GM18520 (cell line): Measurements from ENCODE around the gene GLRX.
A peak's percentile ranks its signal among the peaks of the same experiment; 100 is the strongest.

Experiments
- ATAC-seq: cut with Tn5 transposase; IDR thresholded peaks from one replicate; pipeline ENCODE4 v1.9.1; 2021; ENCODE audit not compliant: unreplicated experiment

The GLRX gene

DNA sequence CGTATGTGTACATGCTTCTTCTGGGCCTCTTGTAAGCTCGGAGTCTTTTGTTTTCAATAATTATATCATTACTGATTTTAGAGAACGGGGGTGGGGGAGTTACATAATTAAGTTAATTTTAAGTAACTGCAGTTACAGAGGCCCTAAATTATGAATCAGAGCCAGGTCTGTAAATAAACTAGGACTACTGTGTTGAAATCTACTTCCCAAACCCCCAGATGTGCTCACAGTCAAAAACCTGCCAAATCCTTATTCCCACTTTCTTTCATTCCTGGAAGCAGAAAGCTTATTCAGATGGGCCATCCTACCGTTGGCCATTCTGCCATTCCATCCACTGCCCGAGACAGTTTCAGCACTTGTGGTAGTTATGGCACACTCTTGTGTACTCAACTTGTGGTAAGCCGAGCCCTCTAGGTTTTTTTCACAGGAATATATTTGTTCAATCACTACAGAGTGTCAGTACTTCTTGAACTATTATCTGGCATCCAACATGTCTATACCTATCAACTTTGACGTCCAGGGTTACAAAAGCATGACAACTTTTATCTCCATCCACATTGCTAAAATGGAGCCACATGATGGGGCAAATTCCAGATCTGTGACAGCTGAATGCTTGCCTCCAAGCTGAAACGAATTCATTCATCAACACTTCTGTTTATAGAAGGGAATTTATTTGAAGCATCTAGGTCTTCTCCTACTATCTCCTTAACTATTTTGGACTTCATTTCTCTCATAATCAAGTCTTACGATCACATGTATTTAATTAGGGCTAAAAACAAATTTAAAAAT lies 37.8 kb downstream of the GLRX start:
- ATAC-seq, result no peak

DNA sequence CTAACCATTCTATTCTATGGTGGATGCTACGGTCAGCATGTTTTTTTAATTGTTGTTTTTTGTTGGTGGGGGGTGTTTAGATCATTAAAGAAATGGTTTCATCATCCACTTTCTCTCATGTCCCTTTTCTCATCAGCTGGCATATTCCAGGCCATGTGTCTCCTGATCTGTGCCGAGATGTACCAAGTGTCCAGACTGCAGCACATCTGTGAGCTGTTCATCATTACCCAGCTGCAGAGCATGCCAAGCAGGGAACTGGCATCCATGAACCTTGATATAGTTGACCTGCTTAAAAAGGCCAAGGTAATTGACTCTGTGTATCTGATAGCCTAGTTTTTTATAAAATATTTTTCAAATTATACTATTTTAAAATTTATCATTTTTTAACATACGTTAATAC lies 38.9 kb downstream of the GLRX start:
- no peak for ATAC-seq

DNA sequence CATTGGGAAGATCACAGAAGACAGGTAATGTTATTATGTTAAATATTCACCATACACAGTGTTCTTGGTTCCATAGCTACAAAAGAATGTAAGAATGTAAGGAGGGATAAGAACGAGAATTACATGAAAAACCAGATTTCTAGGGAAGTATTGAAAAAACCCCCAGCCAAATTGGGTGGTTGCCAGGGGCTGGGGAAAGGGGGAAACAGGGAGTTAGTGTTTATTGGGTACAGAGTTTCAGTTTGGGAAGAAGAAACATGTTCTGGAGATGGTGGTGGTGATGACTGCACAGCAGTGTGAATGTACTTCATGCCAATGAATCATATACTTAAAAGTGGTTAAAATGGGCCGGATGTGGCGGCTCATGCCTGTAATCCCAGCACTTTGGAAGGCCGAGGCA lies 40.3 kb downstream of the GLRX start:
- no peak for ATAC-seq

DNA sequence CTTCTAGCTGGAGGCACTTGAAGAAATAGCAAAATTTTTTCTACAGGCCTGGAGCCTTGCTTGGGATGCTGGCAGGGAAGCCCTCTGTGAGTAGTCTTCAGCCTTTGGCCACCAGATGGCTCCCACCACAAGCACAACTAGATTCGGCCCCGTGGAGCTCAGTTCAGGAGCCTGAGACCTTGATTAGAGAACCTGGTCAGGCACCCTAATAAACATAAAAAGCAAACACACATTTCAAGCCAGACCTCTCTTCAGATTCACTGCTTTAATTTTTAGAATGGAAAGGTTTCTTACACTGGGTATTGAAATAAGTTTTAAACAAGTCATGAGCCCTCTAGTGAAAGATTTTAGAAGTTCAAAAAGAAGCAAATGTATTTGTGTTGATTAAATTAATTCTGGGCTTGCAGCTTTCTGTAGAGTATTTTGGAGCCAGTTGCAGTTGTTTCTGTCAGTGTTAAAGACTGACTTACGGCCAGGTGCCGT lies 41.4 kb downstream of the GLRX start:
- peak; percentile 82 for ATAC-seq

DNA sequence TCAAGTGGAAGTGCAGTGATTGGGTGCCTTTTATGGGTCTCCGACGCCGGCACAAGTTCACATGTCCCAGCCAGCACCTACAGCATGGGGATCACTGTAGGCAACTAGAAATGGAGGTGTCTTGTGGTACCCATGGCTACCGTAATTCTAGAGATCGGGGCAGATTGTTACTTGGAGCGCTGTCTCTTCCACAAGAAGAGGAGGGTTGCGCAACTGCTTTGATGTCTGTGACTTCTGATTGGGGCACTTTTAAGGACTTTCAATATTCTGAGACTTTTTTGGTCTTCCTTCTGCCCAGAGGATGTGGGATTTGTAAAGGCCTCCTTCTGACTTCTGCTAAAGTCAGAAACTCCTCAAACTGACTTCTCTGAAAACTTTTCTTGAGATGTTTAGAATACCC lies 41.9 kb downstream of the GLRX start:
- ATAC-seq, result no peak

DNA sequence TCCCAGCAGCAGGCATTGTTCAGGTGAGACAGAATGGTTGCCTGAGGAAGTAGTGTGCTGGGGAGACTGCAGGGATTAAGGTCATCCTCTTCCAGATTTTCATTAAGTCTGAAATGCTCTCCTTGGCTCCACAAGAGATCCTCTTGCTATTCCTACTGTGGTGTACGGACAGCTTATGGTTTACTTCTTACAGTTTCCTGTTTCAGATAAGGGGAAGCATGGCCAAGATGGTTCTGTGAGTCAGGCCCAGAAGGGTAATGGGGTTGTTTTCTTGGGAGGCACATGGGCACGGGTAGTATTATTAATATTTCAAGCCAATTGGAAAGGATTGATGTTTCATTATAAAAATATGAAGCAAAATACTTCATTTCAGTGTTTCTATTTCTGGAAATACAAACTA lies 42.9 kb downstream of the GLRX start:
- no peak for ATAC-seq

DNA sequence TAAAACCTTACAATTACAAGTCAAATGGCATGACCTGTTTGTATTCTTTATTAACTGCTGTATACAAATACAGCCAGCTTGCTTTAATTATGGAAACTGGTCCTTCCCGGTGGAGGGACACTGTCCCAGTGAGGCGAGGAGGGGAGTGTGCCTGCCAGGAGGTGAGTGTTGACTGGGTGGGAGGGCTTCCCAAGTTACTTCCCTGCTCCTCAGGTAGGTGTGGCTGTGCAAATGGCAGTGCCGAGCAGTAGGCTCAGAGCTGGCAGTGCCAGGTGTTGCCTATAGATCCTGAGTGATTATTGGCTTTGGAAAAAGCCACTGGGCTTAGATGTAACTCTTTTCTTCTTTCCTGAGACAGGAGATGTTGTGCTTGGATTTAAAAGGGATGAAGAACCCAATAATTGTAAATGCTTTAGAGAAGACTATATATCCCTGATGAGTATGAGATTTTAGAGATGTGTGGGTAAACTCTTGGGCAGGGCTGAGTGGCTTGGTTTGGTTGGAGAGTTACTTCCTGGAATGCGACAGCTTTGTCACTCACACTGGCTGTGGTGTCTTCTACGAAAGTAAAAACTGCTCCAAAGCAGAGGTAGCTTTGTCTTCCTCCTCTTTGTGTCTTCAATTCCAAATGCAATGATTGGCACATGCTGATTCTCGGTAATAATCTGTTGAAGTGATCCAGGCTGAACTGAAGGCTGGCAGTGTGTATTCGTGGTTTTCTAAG lies 43.7 kb downstream of the GLRX start:
- ATAC-seq, result no peak

DNA sequence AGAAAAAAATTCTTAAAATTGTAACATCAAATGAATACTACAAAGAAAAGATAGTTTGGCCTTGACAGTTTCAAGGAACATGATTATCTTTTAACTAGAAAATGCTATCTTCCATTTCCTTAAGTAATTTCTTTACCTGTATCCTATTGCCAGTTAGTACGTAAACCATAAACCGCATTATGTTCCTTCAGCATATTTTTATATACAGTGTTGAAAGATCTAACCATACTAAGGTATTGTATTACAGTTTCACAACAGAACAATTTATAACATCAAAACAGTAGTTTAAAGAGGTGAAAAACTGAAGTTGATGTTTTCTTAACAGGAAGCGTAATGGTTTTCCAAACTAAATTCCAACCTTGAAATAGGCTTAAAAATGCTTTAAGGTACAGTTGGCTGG lies 45.1 kb downstream of the GLRX start:
- no peak for ATAC-seq

DNA sequence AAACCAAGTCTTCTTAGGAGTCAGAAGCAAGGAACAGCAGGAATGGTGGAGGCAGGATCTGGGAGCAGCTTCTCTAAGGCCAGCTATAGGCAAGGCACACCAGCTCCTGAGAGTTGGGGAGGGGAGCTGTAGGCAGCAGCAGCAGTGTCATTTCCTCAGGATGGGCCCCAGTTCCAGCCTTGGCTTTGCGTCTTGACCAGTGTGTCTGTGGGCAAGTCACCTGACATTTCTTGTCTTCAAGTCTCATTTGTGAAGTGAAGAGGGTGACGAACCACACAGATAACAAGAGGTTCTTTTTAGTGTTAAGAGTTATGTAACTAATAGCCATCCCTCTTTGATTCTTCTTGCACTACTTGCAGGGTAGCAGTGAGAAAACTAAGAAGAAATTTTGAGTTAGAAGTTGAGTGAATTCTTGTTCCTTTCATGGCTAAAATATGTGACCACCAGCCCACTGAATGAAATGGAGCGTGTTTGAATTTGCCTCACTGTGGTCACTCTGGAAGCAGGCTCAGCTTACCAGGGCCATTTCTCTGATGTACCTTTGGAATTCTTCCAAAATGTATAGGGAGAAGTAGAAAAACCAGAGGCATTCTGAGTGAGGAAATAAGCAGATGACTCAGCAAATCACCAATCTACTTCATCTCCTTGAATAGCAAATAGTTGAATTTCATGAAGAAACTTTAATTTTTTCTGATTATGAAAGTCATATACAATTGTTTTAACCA lies 49.0 kb downstream of the GLRX start:
- no peak for ATAC-seq

DNA sequence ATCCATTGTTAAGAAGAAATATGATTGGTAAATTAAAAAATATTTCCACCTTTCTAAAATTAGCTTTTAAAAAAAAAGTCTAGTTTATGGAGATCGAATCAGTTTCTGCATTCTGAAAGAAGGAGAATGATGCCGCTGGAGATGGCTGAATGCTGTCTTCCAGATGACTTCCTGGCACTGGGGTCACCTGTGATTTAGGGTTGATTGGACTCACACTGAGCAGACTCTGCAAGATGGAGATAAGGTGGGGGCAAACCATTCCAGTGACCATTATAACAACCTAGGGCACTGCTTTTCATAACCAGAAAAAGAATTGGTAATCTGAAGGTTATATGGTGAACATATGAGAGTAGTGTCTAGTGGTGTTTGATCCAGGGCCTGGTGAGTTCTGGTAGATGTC lies 50.6 kb downstream of the GLRX start:
- no peak for ATAC-seq

DNA sequence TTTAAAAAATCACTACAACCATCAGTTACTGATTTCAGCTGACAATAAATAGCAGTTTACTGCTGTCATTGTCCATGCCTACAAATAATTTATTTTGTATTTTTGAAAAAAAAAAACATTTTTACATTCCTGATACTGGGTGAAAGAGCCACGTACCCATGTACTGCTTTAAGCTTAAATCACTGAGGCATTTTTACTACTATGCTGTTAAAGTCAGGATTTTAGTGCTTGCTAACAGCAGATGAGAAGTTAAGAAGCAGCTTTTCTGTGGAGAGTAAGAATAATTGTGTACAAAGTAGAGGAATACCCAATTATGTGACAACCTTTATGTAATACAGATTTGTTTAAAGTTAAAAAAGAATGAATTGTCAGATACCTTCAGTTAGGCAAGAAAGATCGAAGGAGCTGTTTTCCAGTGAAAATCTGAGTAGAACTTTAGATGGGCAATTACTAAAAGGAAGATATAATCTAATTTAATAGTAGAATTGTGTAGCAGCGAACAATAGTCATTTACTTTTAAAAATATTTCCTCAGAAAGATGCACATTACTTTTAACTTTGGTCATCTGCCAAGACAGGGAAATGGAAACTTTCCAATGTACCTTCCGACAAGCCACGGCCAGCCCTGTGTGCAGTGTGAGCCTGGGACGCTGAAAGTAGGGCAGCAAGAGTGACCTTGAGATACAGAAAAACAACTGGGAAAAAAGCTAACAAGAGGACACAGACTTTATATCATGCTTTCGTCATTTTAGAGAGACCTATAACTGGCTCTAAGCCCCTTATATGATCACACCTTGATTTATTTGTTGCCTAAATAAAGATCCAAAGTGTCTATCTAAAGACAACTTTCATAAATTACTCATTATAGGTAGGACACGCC lies 51.5 kb downstream of the GLRX start:
- ATAC-seq, result no peak

DNA sequence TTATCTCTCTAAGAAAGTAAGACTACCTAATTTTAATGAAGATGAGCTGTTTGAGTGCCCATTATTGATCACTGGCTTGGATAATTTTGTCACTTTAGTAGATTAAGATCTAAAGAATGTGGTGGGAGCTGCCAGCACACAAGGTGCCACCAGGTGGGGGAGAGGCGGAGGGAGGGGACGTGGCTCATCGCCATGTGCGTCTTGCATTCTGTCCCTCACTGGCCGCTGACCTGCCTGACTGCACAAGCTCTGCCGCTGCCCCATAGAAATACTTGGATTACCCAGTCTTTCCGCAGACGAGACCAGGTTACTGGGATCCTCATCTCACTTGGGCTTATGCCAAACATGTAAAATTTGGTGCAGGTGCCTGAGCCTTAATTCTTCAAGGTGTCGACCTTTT lies 53.8 kb downstream of the GLRX start:
- ATAC-seq, result no peak

DNA sequence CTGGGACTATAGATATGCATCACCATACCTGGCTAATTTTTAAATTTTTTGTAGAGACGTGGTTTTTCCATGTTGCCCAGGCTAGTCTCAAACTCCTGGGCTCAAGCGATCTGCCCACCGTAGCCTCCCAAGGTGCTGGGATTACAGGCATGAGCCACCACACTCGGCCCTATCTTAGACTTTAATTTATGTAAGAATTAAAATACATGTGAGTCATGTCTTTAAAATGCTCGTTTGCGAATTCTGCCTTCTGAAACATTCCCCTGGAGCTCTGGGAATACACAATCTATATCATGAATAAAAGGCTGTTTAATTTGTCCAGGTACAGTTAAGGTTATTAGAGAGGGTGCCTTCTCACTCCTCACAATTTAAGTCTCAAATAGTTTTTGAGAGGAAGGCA lies 58.6 kb downstream of the GLRX start:
- no peak for ATAC-seq
